Vagina (tissue), 2 donors: ENCODE data around the gene SLC9A9. TPM values are rescaled to one million over a fixed set of nuclear protein-coding genes. Genes with fewer than 3 reads are reported as not detected.
A peak's percentile ranks its signal among the peaks of the same experiment; 100 is the strongest.

Experiments used
- DNase-seq, 2 donors: peaks; one replicate each; pipeline ENCODE4 v3.0.0-alpha.2; 2017; ENCODE audit errors: extremely low spot score in 2 of 2
- H3K27ac ChIP-seq: fragments of 200-600 bp; sonication (generic); one replicate; pipeline ENCODE4 v1.5.1; 2019
- H3K27me3 ChIP-seq: fragments of 200-600 bp; sonication (generic); one replicate; pipeline ENCODE4 v1.5.1; 2019
- H3K36me3 ChIP-seq, 2 donors: fragments of 200-600 bp; sonication (generic); one replicate each; pipeline ENCODE4 v1.5.1; 2017 to 2019
- H3K4me1 ChIP-seq: fragments of 200-600 bp; sonication (generic); one replicate; pipeline ENCODE4 v1.5.1; 2019
- H3K4me3 ChIP-seq, 2 donors: fragments of 200-600 bp; sonication (generic); 1 replicate in 1 of 2; 2 replicates in 1 of 2; pipeline ENCODE4 v1.5.1; 2016 to 2019
- H3K9me3 ChIP-seq: fragments of 200-600 bp; sonication (generic); one replicate; pipeline ENCODE4 v1.5.1; 2019
- CTCF ChIP-seq, 3 experiments: fragments of 450-650 bp in 2 of 3; fragments of 200-600 bp in 1 of 3; sonication (generic) in 1 of 3; IDR thresholded peaks; one replicate each; pipeline ENCODE4 v1.5.1; 2017 to 2019; ENCODE audit warnings: antibody characterized with exemption in 3 of 3, mild to moderate bottlenecking in 2 of 3, moderate library complexity in 2 of 3
- POLR2A ChIP-seq, 2 donors: fragments of 450-650 bp; IDR thresholded peaks; one replicate each; pipeline ENCODE4 v1.6.1; 2017; ENCODE audit warnings: antibody characterized with exemption in 2 of 2, mild to moderate bottlenecking in 2 of 2, moderate library complexity in 2 of 2
- POLR2AphosphoS5 ChIP-seq, 2 donors: sonication (generic); formaldehyde crosslinking; IDR thresholded peaks; one replicate each; pipeline ENCODE4 v1.9.0; 2017; ENCODE audit warnings: antibody characterized with exemption in 2 of 2, mild to moderate bottlenecking in 2 of 2, low read depth in 1 of 2; ENCODE audit not compliant: insufficient read depth in 1 of 2
- intact Hi-C: fragments of 100-400 bp; cut with DNase I; formaldehyde crosslinking; loops from one replicate; pipeline ENCODE4 v1.15.1; 2023
- total RNA-seq: library from RNA; depleted of rRNA; stranded (reverse); fragments of >200 nt; gene quantifications from one replicate; pipeline ENCODE4 v1.2.3, GENCODE V29; 2016

Gene SLC9A9
- total RNA-seq, 1 donor from 2014 or later: 30.7 TPM

- Histone ChIP-seq H3K27ac (peak overlapping the region; percentile 5), H3K36me3 (no peaks in the 10 kb centered on the region), H3K4me1 (peaks cover 40% of the 10 kb centered on the region), H3K4me3 (no peak overlapping the region), H3K27me3 (no peaks in the 10 kb centered on the region), H3K9me3 (no peaks in the 10 kb centered on the region)
- intact Hi-C loops: no loop called here
- TF ChIP-seq POLR2A (IDR thresholded peaks at IDR 0.05) (no peak), POLR2AphosphoS5 (IDR thresholded peaks at IDR 0.05; ENCODE audit: insufficient read depth in 1 of 2, low read depth in 1 of 2) (no peak), CTCF (IDR thresholded peaks at IDR 0.05) (no peak)
- DNase-seq: no peak
Measured at GRCh38 chr3:143535994-143536784, 312.1 kb downstream of the SLC9A9 start.

- no peak for DNase-seq
- no peak overlapping the region for H3K4me3 ChIP-seq
- H3K27me3 ChIP-seq: no peaks in the 10 kb centered on the region
- intact Hi-C loops: no loop called here
- TF ChIP-seq POLR2AphosphoS5 (IDR thresholded peaks at IDR 0.05; ENCODE audit: insufficient read depth in 1 of 2, low read depth in 1 of 2) (no peak), POLR2A (IDR thresholded peaks at IDR 0.05) (no peak), CTCF (IDR thresholded peaks at IDR 0.05) (no peak)
- H3K36me3 ChIP-seq: no peaks in the 10 kb centered on the region
- H3K4me1 ChIP-seq: peaks cover 56% of the 10 kb centered on the region
- no peaks in the 10 kb centered on the region for H3K9me3 ChIP-seq
- H3K27ac ChIP-seq: no peak overlapping the region
Measured at GRCh38 chr3:143533391-143533790, 314.9 kb downstream of the SLC9A9 start.

GRCh38 chr3:143532091-143532490, 316.2 kb downstream of the SLC9A9 start:
- H3K9me3 ChIP-seq: no peaks in the 10 kb centered on the region
- no peaks in the 10 kb centered on the region for H3K27me3 ChIP-seq
- no peak overlapping the region for H3K4me3 ChIP-seq
- DNase-seq: no peak
- no peaks in the 10 kb centered on the region for H3K36me3 ChIP-seq
- TF ChIP-seq POLR2A (IDR thresholded peaks at IDR 0.05) (no peak), POLR2AphosphoS5 (IDR thresholded peaks at IDR 0.05; ENCODE audit: insufficient read depth in 1 of 2, low read depth in 1 of 2) (no peak), CTCF (IDR thresholded peaks at IDR 0.05) (no peak)
- intact Hi-C loops: no loop called here
- H3K4me1 ChIP-seq: peaks cover 44% of the 10 kb centered on the region
- H3K27ac ChIP-seq: no peak overlapping the region

GRCh38 chr3:143531101-143531500, 317.2 kb downstream of the SLC9A9 start:
- TF ChIP-seq POLR2AphosphoS5 (IDR thresholded peaks at IDR 0.05; ENCODE audit: insufficient read depth in 1 of 2, low read depth in 1 of 2): no peak
- TF ChIP-seq CTCF (IDR thresholded peaks at IDR 0.05): no peak
- TF ChIP-seq POLR2A (IDR thresholded peaks at IDR 0.05): no peak

GRCh38 chr3:143529798-143530197, 318.5 kb downstream of the SLC9A9 start:
- no peak overlapping the region for H3K4me3 ChIP-seq

More at GRCh38 chr3:143531101-143531500, 317.2 kb downstream of the SLC9A9 start:
- no peak for DNase-seq
- Histone ChIP-seq H3K9me3 (no peaks in the 10 kb centered on the region), H3K4me1 (peaks cover 34% of the 10 kb centered on the region), H3K4me3 (no peak overlapping the region), H3K27ac (no peak overlapping the region), H3K36me3 (no peaks in the 10 kb centered on the region), H3K27me3 (no peaks in the 10 kb centered on the region)
- intact Hi-C loops: no loop called here

More at GRCh38 chr3:143529798-143530197, 318.5 kb downstream of the SLC9A9 start:
- H3K36me3 ChIP-seq: no peaks in the 10 kb centered on the region
- H3K4me1 ChIP-seq: peaks cover 29% of the 10 kb centered on the region
- intact Hi-C loops: no loop called here
- TF ChIP-seq POLR2AphosphoS5 (IDR thresholded peaks at IDR 0.05; ENCODE audit: insufficient read depth in 1 of 2, low read depth in 1 of 2) (no peak), POLR2A (IDR thresholded peaks at IDR 0.05) (no peak), CTCF (IDR thresholded peaks at IDR 0.05) (no peak)
- H3K27me3 ChIP-seq: no peaks in the 10 kb centered on the region
- no peaks in the 10 kb centered on the region for H3K9me3 ChIP-seq
- H3K27ac ChIP-seq: no peak overlapping the region
- DNase-seq: no peak
